K562 (cell line): Measurements from ENCODE around the gene PDCD1. TPM values are rescaled to one million over a fixed set of nuclear protein-coding genes. Genes with fewer than 3 reads are reported as not detected.
A peak's percentile ranks its signal among the peaks of the same experiment; 100 is the strongest.

Experiments used
- ATF1 ChIP-seq, 2 experiments: fragments of 450-650 bp in 1 of 2; IDR thresholded peaks; 2 replicates each; pipeline ENCODE4 v1.6.1; 2016; ENCODE audit warnings: missing compliant biosample characterization in 1 of 2, missing genetic modification characterization in 1 of 2
- CBX8 ChIP-seq: fragments of 200-600 bp; sonication (generic); IDR thresholded peaks from 2 replicates; pipeline ENCODE4 v1.6.1; 2012; ENCODE audit warnings: borderline replicate concordance, mixed run types, low read depth, mild to moderate bottlenecking, moderate library complexity, mixed read lengths, low read length, control low read depth, inconsistent platforms; ENCODE audit not compliant: poor library complexity, severe bottlenecking; ENCODE audit errors: extremely low read depth
- CREM ChIP-seq: IDR thresholded peaks from 2 replicates; pipeline ENCODE4 v1.6.1; 2014; ENCODE audit warnings: antibody characterized with exemption, low read depth
- CTBP1 ChIP-seq: fragments of 450-650 bp; IDR thresholded peaks from 2 replicates; pipeline ENCODE4 v1.6.1; 2016; ENCODE audit warnings: borderline replicate concordance
- GATA2 ChIP-seq: sonication (generic); formaldehyde crosslinking; IDR thresholded peaks from 2 replicates; pipeline ENCODE4 v1.4.0; 2020; ENCODE audit warnings: mild to moderate bottlenecking, missing genetic modification reagents
- HSF4 ChIP-seq: fragments of 250-450 bp; sonication (Bioruptor Pico); IDR thresholded peaks from 2 replicates; pipeline ENCODE4 v2.1.2; 2022; ENCODE audit warnings: mild to moderate bottlenecking, moderate library complexity, borderline replicate concordance
- KLF1 ChIP-seq: fragments of 450-650 bp; IDR thresholded peaks from 2 replicates; pipeline ENCODE4 v1.6.1; 2016; ENCODE audit warnings: missing genetic modification characterization, missing compliant biosample characterization
- KLF6 ChIP-seq: fragments of 250-450 bp; sonication (Bioruptor Pico); IDR thresholded peaks from 2 replicates; pipeline ENCODE4 v1.4.0; 2020; ENCODE audit warnings: mild to moderate bottlenecking, moderate library complexity, borderline replicate concordance
- MAFK ChIP-seq: IDR thresholded peaks from 2 replicates; pipeline ENCODE4 v1.6.1; 2011; ENCODE audit warnings: low read length, improper control_type of control experiment
- MIER1 ChIP-seq: fragments of 450-650 bp; IDR thresholded peaks from 2 replicates; pipeline ENCODE4 v1.6.1; 2016; ENCODE audit warnings: antibody characterized with exemption, mild to moderate bottlenecking, low read depth
- MYC ChIP-seq, 2 experiments: fragments of 250-450 bp in 1 of 2; sonication (Bioruptor Pico) in 1 of 2; IDR thresholded peaks; 2 replicates each; pipeline versions ENCODE4 v1.5.1 to v1.6.1; 2012 to 2021; ENCODE audit warnings: low read depth in 2 of 2, borderline replicate concordance in 1 of 2, improper control_type of control experiment in 1 of 2, low read length in 1 of 2, mild to moderate bottlenecking in 1 of 2, moderate library complexity in 1 of 2
- PHF20 ChIP-seq: fragments of 450-650 bp; IDR thresholded peaks from 2 replicates; pipeline ENCODE4 v1.6.1; 2018; ENCODE audit not compliant: partially characterized antibody
- RBFOX2 ChIP-seq: fragments of 200-400 bp; formaldehyde crosslinking; IDR thresholded peaks from 2 replicates; pipeline ENCODE4 v1.6.1; 2017; ENCODE audit warnings: low read depth, mild to moderate bottlenecking, low read length, moderate library complexity
- SMARCE1 ChIP-seq: fragments of 450-650 bp; IDR thresholded peaks from 2 replicates; pipeline ENCODE4 v1.7.1; 2016; ENCODE audit warnings: mild to moderate bottlenecking
- XRCC4 ChIP-seq: IDR thresholded peaks from one replicate; pipeline ENCODE4 v1.6.1; 2011; ENCODE audit not compliant: insufficient read depth, insufficient read length; ENCODE audit errors: extremely low read depth
- ZFX ChIP-seq: sonication (generic); formaldehyde crosslinking; IDR thresholded peaks from 2 replicates; pipeline ENCODE4 v1.8.0; 2022; ENCODE audit warnings: mild to moderate bottlenecking, missing genetic modification reagents, moderate library complexity
- ZNF316 ChIP-seq: fragments of 450-650 bp; IDR thresholded peaks from 2 replicates; pipeline ENCODE4 v1.6.1; 2016
- polyA plus RNA-seq, 8 experiments: library from polyadenylated mRNA; depleted of rRNA in 4 of 8; stranded (reverse) in 5 of 8; unstranded in 3 of 8; fragments of >200 nt; fragmentation: Nextera tagmentation in 2 of 8; fragmentation: Illumina TruSeq in 1 of 8; extraction: Ambion mirVana in 2 of 8; extraction: Trizol in 1 of 8; gene quantifications; 2 replicates each; pipeline versions ENCODE4 v1.2.1 to v1.2.3, GENCODE V29; 2011 to 2014; ENCODE audit warnings: inconsistent platforms in 1 of 8, missing spikeins in 1 of 8
- total RNA-seq, 7 experiments: library from RNA; depleted of rRNA in 6 of 7; stranded (reverse); fragments of >200 nt in 6 of 7; fragmentation: Illumina TruSeq in 2 of 7; extraction: Trizol in 2 of 7; gene quantifications; 2 replicates each; pipeline versions ENCODE4 v1.2.1 to v1.2.3, GENCODE V29; 2011 to 2021; ENCODE audit warnings: low replicate concordance in 1 of 7
- TF ChIP-seq, protein P1 (sequence below): sonication (generic); formaldehyde crosslinking; IDR thresholded peaks from 2 replicates; pipeline ENCODE4 v1.8.0; 2022; ENCODE audit warnings: mild to moderate bottlenecking, missing genetic modification reagents
- TF ChIP-seq, protein P2 (sequence below), 2 experiments: IDR thresholded peaks; 2 replicates each; pipeline ENCODE4 v1.6.1; 2011; ENCODE audit warnings: borderline replicate concordance in 1 of 2, control low read depth in 1 of 2, low read depth in 1 of 2, low read length in 1 of 2, mild to moderate bottlenecking in 1 of 2, mixed read lengths in 1 of 2, moderate library complexity in 1 of 2; ENCODE audit not compliant: insufficient read depth in 1 of 2, insufficient read length in 1 of 2, poor library complexity in 1 of 2, severe bottlenecking in 1 of 2; ENCODE audit errors: extremely low read depth in 1 of 2
- TF ChIP-seq, protein P3 (sequence below): fragments of 450-650 bp; IDR thresholded peaks from 2 replicates; pipeline ENCODE4 v1.6.1; 2018; ENCODE audit warnings: mild to moderate bottlenecking, low read depth; ENCODE audit not compliant: partially characterized antibody
- TF ChIP-seq, protein P4 (sequence below): fragments of 450-650 bp; formaldehyde crosslinking; IDR thresholded peaks from 2 replicates; pipeline ENCODE4 v1.4.0; 2020; ENCODE audit warnings: mild to moderate bottlenecking, moderate library complexity

PDCD1 gene
- total and polyA plus RNA-seq, 9 of the 15 experiments (the other 6 are each of a cell fraction or from before 2014, with no cell fraction given): 0.15 to 2.5 (median 1.0) TPM; not detected in 2

DNA sequence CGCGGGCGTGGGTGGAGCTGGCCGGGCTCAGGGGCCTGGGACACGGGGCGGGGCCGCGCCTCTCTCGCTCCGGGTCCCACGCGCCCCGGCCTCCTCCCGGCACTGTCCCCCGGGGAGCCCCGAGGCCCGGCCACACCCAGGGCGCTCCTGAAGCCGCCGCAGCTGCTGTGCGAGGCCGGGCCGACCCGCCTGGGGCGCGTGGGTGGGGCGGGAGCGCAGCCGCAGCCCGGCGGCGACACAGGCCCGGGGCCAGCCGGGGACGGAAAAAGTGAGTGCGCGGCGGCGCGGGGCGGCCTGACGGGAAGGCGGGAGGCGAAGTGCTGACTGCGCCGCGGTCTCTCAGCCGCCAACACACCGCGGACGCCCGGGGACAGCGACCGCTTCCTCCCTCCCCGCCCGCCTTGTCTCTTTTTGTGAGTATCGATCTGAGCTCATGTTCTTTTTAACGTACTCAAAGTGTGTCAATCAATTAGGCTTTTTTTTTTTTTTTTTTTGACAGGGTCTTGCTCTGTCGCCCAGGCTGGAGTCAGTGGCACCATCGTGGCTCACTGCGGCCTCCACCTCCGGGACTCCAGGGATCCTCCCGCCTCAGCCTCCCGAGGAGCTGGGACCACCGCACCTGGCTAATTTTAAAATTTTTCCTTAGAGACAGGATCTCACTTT is 14.5 kb downstream of the PDCD1 start (continued):
- TF ChIP-seq CTBP1: peak; percentile 71; the same call in 1 of the 2 replicates
- TF ChIP-seq MIER1: no peak
- TF ChIP-seq, protein P1, sequence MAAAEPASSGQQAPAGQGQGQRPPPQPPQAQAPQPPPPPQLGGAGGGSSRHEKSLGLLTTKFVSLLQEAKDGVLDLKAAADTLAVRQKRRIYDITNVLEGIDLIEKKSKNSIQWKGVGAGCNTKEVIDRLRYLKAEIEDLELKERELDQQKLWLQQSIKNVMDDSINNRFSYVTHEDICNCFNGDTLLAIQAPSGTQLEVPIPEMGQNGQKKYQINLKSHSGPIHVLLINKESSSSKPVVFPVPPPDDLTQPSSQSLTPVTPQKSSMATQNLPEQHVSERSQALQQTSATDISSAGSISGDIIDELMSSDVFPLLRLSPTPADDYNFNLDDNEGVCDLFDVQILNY (CRISPR knock-in tag): no peak
- TF ChIP-seq GATA2 (CRISPR knock-in tag): no peak
- TF ChIP-seq, protein P2, sequence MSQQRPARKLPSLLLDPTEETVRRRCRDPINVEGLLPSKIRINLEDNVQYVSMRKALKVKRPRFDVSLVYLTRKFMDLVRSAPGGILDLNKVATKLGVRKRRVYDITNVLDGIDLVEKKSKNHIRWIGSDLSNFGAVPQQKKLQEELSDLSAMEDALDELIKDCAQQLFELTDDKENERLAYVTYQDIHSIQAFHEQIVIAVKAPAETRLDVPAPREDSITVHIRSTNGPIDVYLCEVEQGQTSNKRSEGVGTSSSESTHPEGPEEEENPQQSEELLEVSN (IDR thresholded peaks at IDR 0.05; ENCODE audit: borderline replicate concordance in 1 of 2, extremely low read depth in 1 of 2, insufficient read depth in 1 of 2, insufficient read length in 1 of 2, low read depth in 1 of 2, low read length in 1 of 2, poor library complexity in 1 of 2, severe bottlenecking in 1 of 2): peak; percentile 73 to 92
- peak; percentile 49; the same call in 1 of the 2 replicates for TF ChIP-seq MYC (IDR thresholded peaks at IDR 0.05; ENCODE audit: low read depth, low read length)
- TF ChIP-seq MYC (CRISPR knock-in tag; IDR thresholded peaks at IDR 0.05; ENCODE audit: borderline replicate concordance, low read depth): no peak
- no peak for TF ChIP-seq ATF1 (CRISPR knock-in tag; IDR thresholded peaks at IDR 0.05)
- peak; percentile 43; the same call in 1 of the 2 replicates for TF ChIP-seq ATF1 (tag; IDR thresholded peaks at IDR 0.05)
- TF ChIP-seq XRCC4: no peak
- peak; percentile 73 for TF ChIP-seq RBFOX2
- TF ChIP-seq PHF20: no peak
- TF ChIP-seq SMARCE1: peak; percentile 54; the same call in 1 of the 2 replicates
- no peak for TF ChIP-seq CBX8
- 0 out of 2 replicates have a peak, but pooled peaks have one; percentile 19 for TF ChIP-seq ZNF316
- peak; percentile 99 for TF ChIP-seq KLF1 (tag)
- 0 out of 2 replicates have a peak, but pooled peaks have one; percentile 8 for TF ChIP-seq MAFK
- 0 out of 2 replicates have a peak, but pooled peaks have one; percentile 15 for TF ChIP-seq CREM
- no peak for TF ChIP-seq KLF6 (CRISPR knock-in tag)
- TF ChIP-seq, protein P3, sequence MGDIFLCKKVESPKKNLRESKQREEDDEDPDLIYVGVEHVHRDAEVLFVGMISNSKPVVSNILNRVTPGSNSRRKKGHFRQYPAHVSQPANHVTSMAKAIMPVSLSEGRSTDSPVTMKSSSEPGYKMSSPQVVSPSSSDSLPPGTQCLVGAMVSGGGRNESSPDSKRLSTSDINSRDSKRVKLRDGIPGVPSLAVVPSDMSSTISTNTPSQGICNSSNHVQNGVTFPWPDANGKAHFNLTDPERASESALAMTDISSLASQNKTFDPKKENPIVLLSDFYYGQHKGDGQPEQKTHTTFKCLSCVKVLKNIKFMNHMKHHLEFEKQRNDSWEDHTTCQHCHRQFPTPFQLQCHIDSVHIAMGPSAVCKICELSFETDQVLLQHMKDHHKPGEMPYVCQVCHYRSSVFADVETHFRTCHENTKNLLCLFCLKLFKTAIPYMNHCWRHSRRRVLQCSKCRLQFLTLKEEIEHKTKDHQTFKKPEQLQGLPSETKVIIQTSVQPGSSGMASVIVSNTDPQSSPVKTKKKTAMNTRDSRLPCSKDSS: no peak
- no peak for TF ChIP-seq HSF4
- TF ChIP-seq ZFX (CRISPR knock-in tag): peak; percentile 83
- TF ChIP-seq, protein P4, sequence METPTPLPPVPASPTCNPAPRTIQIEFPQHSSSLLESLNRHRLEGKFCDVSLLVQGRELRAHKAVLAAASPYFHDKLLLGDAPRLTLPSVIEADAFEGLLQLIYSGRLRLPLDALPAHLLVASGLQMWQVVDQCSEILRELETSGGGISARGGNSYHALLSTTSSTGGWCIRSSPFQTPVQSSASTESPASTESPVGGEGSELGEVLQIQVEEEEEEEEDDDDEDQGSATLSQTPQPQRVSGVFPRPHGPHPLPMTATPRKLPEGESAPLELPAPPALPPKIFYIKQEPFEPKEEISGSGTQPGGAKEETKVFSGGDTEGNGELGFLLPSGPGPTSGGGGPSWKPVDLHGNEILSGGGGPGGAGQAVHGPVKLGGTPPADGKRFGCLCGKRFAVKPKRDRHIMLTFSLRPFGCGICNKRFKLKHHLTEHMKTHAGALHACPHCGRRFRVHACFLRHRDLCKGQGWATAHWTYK (CRISPR knock-in tag): no peak
